Measurements from ENCODE around the gene MAGI1.

The MAGI1 gene

DNA sequence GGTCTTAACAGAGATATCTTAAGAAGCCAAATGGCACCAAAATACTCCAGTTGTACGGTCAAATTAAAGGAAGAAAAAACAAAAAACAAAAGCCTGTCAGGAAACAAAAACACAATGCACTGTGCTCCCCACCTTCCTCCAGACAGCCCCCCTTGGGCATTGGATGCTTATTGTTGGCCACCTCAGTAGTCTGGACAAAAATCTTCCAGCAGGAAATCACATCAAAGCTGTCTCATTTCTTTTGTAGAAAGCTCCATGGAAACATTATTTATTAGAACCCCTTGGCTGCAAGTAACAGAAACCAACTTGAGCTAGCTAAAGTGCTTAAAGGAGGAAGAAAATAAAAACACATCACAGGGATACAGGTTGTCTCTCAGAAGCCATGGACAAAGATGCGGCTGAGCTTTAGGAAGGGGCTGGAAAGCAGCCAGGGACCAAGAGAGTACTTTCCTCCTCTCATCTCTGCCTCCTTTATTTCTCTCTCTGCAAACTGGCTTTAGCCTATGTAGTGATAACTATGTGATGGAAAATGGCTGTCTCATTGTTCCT, 699.5 kb downstream of the MAGI1 start:
- DNase-seq: no peak

DNA sequence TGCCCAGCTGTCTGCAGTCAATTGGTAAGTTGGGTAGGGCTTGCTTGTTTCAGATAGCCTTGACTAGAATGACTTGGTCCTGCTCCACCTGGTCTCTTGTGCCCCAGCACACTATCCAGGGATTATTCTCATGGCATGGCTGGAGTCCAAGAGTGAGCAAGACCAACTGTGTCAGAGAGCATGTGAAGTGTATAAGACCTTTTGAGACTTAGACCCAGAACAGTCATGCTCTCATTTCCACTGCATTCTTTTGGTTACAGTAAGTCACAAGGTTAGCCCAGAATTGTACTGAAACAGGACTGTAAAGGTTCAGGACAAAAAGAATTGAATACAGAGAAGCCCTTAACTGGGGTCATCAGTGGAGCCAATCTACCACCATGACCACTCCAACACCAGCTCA, 700.1 kb downstream of the MAGI1 start:
- DNase-seq: no peak

DNA sequence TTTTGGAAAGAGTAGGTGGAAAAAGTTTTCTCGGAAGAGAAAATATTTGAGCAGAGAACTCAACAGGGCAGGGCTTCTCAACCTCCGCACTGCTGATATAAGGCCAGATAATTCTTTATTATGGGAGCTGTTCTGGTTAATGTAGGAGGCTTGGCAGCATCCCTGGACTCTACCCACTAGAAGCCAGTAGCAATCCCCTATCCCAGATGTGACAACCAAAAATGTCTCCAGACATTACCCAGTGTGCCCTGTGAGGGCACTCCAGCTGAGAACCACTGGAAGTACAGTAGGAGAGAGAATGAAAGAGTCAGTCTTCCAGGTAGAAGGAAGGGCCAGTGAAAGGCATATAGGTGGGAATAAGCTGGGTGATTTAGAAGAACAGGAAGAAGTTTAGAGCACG, 703.1 kb downstream of the MAGI1 start:
- DNase-seq: no peak

DNA sequence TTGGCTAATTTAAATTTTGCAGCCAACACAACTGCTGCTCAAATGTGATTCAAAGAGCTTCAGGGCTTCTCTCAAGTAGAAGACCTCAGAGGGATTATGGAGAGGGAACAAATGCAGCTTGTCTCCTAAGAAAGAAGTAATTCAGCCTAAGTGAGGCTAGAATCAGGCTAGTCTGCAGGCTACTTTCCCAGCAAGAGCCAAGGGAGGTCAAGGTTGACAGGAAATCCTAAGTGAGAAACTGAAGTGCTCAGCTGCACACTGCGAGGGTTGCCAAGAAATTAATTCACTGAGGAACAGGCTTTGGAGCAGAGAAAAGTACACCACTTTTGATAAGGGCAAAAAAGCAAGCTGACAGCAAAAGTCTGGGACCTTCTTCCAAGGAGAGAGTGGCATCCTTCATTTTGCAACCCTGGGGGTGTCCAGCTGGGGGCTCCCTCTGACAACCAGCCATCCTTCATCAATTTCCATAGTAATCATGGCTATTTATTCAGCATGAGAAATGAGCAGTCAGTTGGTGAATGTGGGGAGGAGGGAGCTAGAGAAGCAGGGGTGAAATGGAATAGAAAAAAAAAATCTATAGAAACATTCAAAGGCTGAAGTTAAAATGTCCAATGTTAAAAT, 704.6 kb downstream of the MAGI1 start:
- DNase-seq: no peak

DNA sequence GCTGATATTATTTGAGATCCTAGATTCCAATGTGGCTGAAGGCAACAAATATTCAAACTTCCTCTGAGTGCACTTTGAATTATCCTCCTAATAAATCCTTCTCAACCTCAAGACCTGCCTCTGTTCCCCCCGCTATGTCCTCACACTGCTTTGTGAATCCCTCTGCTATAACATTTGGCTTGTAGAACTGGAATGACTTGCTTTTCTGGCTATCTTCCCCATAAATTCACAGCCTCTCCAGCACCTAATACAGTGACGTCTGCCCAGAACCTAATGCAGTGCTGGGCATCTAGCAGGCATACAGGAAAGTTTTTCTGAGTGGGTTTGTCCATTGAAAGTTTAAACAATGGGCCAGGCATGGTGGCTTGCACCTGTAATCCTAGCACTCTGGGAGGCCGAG, 707.0 kb downstream of the MAGI1 start:
- DNase-seq: no peak

DNA sequence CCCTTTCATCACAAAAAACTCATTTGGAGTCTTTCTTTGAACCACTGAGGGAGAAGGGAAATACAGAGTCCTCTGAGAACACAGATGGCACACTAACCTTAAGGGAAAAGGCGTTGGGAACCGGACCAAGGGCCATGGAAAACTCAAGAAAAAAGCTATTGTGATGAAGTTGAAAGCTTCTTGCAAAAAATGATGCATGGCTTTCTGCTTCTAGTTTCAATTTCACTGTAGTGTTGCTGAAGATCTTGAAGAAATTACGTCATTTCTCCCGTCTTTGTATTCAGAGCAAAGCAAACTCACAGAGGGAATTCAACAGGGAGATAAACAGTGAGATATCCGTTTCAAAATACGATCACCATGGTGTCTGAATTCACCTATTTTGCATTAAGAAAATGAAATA, 708.6 kb downstream of the MAGI1 start:
- no peak for DNase-seq

DNA sequence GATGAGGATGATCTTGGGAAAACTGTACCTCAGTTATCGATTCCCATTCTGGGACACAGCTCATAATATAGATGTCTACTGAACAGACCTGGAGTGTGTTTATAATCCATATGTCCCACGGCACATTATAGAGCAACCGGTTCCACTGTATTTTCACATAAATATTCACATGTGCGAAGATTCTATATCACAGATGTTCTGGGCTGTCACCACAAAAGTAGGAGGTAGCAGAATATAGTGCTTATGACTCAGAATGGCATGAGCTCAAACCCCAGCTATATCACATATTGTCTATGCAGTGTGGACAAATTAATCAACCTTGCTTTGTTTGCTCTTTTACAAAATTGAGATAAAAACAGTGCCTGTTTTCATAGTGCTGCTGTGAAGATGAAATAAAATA, 710.6 kb downstream of the MAGI1 start:
- DNase-seq: no peak

DNA sequence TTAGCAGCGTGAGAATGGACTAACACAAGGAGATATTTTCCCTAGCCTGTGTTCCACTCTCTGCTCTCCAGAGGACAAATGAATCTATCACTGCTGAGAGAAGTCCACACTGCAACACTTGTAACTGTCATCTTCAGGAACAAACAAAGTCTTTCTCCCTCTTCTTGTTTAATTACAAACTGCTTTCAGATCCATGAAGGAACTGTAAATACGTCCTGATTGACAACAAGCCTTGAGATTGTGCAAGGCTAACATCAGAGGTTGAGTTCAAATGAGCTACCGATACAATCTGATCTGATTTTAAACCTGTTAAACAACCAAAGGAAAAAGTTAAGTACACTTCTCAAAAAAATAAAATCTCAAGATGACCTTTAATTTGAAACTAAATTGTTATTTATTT, 712.1 kb downstream of the MAGI1 start:
- DNase-seq: no peak

DNA sequence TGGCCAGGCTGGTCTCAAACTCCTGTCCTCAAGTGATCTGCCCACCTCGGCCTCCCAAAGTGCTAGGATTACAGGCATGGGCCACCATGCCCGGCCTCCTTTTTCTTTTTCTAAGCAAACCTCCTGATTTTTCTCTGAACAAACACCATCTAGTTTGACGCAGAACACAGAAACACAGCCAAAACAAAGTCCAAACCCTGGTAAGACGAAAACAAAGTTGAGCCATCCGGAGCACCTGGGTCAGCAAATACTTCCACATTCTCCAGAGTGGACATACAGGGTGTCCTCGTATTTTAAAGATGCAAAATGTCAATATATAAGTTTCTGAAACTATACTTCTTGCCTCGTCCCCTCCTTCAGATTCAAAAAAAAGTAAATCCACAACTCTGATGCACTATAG, 715.8 kb downstream of the MAGI1 start:
- no peak for DNase-seq

DNA sequence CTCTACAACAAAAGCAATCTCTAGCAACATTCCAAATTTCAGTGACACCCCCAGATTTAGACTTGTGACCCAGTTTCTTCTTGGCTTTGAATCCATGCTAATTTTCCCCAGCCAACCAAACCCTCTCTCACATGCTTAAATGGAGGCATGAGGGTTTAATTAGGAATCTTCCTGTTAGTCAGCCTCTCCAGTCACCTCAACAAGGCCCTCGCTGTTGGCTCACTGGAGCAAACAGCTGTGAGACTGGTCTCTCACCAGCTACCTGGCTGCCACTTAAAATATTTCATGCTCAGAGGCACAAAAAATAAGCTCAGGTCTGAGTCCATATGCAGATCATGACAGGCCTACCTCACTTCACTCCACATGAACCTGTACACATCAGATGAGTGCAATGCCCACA, 720.5 kb downstream of the MAGI1 start:
- no peak for DNase-seq

DNA sequence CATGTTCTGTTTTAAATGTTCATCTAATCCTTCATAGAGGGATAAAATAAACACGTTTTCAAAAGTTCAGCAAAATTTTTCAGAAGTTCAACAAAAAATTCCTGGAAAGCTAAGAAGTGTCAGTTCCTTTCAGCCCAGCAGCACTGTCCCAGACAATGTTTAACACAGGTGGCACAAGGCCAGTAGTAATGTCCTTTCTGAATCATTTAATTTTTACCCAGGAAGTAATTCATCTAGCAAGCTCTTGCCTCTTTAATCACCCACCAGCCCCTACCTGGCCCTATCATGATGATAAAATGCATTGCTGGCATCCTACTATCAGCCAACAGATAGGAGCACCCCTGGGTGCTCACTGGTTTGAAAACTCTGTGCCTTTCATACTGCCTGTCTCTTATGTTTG, 723.8 kb downstream of the MAGI1 start:
- DNase-seq: no peak

DNA sequence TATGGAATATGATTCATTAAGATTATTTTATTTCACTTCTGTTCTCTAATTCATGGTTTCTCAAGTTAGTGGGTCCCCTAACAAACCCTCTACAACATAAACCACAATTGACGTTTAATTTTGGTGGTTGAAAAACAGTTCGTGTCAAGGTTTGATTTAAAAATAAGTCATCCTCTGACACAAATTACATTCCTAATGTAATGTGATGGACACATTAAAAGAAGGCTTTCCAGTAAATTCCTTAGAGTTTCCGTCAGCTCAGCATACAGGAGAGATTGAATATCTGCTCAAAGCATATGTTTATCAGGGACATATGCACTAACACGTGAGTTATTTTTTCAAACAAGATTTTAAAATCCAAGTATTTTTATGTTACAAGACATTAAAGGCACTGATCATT, 724.4 kb downstream of the MAGI1 start:
- no peak for DNase-seq

DNA sequence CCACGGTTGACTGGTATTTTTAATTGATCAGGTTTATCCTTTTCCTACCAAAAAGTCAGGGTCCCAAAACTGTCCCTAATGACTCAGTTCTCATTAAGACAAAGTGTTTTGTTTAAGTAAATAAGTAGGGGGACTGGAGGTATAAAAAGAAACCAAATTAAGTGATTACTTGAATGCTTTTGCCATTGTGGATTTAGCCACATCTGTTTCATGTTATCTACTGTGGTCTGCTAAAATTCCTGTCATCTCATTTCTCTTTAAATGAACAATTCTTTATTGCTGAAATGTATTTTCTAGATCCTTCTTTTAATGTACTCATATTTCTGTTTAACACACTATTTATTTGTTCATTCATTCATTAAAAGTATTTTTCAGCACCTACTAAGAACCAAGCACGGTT, 725.1 kb downstream of the MAGI1 start:
- DNase-seq: no peak

DNA sequence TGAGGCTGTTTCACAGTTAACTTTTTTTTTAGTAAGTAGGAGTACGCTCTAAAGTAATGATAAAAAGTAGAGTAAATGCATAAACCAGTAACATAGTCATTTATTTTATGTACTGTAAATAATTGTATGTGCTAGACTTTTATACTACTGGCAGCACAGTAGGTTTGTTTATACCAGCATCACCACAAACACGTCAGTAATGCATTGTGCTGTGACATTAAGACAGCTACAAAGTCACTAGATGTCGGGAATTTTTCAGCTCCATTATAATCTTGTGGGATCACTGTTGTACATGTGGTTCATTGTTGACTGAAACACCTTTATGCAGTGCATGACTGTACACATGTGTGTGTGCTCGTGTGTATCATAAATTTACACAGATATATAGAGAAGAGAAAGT, 732.9 kb downstream of the MAGI1 start:
- no peak for DNase-seq
